Activated T-cell treated with anti-CD3 and anti-CD28 coated beads for 24 hours (primary cell): ENCODE results near the gene LAIR2.

ENCODE experiments used
- DNase-seq: peaks from one replicate; pipeline ENCODE4 v3.0.0-alpha.2; 2020; ENCODE audit warnings: low read depth

Gene LAIR2

GRCh38 chr19:54502518-54503048, at the start of gene LAIR2:
Gene LAIR2, plus strand, starts transcription at chr19:54502831. Its CDS starts 88 bp downstream, at chr19:54502919.
- DNase-seq = no peak

DNA sequence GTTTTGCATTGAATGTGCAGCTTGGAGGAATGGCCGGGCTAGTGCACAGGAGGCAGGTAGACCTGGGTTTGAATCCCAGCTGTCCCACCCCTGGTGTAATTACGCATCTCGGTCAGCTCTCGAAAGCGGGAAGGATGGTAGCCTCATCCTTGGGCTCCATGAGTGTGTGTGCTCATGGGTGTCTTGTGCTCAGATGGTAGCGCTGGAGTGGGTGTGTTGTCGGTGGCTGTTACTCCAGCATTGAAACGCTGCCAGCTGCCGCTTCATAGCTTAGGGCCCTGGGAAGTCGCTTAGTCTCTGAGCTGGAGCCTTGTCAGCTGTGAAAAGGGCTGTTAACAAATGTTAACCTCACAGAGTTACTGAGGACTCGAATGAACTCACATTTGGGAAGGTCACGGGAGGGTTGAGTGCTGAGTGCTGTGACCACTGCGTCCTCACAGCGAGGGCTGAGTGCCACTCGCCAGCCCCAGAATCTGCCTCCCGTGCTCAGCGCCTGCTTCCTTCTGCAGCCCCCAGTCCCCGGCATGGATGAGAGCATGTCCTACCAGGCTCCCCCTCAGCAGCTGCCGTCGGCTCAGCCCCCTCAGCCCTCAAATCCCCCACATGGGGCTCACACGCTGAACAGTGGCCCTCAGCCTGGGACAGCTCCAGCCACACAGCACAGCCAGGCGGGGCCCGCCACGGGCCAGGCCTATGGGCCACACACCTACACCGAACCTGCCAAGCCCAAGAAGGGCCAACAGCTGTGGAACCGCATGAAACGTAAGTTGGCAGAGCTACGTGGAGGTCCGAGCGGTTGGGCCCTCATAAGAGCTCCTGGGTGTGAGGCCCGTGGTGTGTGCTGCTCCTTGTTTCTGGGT, 48.5 kb upstream of the LAIR2 start:
- no peak for DNase-seq

DNA sequence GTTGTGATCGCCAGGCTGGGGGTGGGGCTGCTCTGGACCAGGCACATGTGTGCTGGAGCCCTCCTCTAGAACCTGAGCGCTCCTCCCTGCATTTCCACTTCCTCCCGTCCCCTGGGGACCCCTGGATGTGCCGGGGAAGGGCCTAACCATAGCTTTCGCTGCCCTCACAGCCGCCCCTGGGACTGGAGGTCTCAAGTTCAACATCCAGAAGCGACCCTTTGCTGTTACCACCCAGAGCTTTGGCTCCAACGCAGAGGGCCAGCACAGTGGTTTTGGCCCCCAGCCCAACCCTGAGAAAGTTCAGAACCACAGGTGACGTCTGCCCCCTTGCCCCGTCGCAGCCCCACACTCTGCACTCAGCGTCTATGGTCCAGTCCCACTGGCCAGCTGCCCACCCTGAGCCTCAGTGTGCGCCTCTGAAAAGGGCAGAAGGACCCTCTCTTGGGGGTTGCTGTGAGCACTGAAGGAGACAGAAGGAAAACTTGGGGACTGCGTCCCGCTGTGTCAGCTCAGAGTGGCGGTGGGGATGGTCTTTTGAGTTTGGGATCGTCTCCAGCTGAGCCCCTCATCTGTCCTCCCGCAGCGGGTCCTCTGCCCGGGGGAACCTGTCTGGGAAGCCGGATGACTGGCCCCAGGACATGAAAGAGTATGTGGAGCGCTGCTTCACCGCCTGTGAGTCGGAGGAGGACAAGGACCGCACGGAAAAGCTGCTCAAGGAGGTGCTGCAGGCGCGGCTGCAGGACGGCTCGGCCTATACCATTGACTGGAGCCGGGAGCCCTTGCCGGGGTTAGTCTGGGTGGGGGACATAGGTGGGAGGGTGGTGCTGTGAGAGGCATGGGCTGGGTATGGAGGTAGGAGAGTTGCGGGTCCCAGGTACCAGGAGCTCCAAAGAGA, 47.6 kb upstream of the LAIR2 start:
- no peak for DNase-seq

DNA sequence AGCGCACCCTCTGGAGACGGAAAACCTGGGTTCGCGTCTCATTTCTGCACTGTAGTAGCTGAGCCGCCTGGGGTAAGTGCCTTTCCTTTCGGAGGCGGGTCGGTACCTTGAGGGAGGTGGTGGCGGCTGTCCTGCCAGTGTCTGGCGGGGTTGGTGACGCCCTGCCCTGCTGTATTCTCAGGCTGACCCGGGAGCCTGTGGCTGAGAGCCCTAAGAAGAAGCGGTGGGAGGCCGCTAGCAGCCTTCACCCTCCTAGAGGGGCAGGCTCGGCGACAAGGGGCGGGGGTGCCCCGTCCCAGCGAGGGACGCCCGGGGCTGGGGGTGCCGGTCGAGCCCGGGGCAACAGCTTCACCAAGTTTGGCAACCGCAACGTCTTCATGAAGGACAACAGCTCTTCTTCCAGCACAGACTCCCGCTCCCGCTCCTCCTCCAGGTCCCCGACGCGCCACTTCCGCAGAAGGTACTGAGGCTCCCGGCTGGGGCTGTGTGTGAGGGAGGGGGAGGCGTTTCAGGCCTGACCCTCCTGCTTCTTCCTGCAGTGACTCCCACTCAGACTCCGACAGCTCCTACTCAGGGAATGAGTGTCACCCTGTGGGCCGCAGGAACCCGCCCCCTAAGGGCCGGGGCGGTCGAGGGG, 46.7 kb upstream of the LAIR2 start:
- no peak for DNase-seq

GRCh38 chr19:54456423-54457373, 45.9 kb upstream of the LAIR2 start:
- DNase-seq = no peak

DNA sequence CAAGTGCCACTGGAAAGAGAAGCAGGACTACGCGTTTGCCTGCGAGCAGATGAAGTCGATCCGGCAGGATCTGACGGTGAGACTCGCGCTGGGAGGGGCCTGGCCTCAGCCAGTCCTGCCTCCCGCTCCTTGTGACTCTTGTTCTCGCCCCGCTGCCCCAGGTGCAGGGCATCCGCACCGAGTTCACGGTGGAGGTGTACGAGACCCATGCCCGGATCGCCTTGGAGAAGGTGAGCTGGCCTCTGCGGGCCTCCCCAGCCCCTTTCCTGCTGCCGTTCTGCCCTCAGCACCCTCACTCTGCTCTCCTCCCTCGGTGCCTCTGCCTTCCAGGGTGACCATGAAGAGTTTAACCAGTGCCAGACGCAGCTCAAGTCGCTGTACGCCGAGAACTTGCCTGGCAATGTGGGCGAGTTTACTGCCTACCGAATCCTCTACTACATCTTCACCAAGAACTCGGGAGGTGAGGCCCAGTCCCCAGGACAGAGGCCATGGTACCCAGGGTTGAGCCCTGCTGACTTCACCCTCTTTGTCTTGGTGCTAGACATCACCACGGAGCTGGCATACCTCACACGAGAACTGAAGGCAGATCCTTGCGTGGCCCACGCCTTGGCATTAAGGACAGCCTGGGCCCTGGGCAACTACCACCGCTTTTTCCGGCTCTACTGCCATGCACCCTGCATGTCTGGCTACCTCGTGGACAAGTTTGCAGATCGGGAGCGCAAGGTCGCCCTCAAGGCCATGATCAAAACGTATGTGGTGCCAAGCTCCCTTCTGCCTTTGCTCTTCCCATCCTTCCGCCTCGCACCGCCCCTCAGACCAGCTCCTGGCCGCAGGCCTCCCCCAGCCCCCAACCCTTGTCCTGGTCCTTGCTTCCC, 44.6 kb upstream of the LAIR2 start:
- DNase-seq = no peak

- no peak for DNase-seq
Measured at GRCh38 chr19:54458648-54459281, 43.9 kb upstream of the LAIR2 start.

GRCh38 chr19:54459282-54460229, 43.1 kb upstream of the LAIR2 start:
- no peak for DNase-seq

- DNase-seq = no peak
Measured at GRCh38 chr19:54460230-54461005, 42.2 kb upstream of the LAIR2 start.

GRCh38 chr19:54461210-54461609, 41.4 kb upstream of the LAIR2 start:
- no peak for DNase-seq

DNA sequence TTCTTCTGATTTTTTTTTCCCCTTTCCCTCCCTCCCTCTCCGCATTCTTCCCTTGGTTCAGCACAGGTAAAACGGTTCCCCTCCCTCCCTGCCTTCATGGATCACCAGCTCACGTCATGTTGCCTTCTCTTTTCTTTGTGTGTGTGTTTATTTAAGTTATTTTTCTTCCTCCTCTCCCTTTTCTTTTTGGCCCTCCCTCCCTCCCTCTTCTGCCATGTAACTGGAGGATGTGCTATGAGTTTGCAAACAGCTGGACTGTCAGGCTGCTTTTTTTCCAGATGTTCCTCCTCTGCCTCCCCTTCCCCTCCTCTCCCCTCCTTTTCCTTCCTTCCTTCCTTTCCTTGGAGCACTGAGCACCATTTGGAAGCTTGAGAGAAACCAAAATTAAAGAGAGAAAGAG, 41.0 kb upstream of the LAIR2 start:
- no peak for DNase-seq

DNA sequence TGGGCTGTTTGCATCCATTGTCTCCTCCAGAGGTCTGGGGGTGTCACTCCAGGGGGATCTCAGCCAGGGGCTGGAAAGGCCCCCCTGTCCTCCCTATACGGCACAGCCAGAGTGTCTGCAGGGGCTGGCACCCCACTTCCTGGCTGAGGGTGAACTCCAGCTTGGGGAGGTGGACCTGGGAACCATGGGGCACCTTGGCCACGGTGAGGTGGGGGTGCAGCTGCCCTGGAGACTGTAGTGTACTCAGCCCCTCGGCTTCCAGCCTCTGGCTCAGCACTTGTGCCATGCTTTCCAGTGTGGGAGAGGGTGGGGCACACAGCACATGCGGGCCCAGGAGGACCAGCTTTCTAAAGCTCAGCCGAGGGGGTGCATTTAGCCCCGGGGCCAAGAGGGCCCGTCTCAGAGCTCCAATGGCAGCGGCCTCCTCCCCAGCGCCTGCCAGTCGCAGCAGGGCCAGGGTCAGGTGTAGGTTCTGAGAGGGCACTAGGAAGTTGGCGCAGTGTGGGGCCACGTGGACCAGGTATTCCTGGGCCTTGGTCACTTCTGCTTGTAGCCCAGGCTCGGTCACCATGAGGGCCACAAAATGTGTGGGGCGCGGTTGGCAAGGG, 40.5 kb upstream of the LAIR2 start:
- DNase-seq = no peak

DNA sequence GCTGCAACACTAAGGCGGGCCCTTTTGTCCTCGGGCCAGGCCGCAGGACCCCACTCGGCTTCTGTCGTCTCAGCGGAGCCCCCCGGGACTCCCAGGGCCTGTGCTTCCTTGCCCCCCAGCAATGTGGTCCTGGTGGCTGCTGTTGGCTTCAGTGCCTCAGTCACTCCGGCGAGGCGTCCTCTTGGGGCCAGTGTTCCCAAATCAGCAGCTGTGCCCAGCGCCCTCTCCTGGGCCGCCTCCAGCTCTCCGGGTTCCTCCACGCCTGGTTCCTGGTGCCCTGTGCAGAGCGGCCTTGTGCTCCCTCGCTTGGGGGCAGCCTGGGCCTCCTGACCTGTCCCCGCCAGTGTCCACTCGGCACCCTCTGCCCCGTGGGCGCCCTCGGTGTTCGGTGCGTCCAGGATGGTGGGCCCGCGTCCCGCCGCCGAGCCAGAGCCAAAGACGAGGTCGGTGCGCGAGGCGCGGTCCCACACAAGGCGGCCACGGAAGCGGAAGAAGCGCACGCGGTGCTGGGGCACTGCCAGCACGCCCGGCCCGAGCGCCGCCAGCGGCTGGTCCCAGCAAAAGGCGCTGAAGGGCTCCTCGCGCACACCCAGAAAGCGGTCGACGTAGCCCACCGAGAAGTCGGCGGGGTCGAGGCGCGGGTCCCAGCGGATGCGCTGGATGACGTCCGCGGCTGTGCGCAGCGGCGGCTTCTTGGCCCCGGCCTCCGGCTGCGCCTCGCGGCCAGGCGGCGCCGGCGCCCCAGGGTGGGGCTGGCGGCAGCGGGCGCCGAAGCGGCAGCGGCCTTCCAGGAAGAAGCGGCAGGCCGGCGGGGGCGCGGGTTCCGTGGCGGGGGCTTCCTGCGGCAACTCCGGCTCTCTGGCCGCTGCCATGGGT, 39.7 kb upstream of the LAIR2 start:
- peak; percentile 47 for DNase-seq

DNA sequence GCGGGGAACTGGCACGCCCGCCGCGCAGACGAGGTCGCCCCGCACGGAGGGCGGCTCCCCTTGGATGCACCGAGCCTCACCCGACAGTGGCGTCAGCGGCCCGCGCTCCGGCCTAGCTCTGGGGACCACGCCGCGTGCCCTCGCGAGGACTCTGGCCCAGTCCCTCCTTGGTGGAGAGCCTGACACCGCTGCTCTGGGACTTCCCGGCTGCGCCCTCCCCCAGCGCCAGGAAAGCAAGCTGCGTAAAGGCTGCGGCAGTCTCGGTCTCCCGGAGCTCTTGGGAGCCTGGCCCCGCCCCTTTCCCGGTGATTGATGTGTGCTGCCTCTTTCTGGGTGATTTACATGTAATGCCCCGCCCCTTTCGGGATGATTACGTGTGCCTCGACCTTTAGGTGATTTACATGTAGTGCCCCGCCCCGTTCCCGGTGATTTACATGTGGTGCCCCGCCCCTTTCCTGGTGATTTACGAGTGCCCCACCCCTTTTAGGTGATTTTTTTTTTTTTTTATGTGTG, 39.0 kb upstream of the LAIR2 start, which contains the start of gene LENG9:
TSS of gene LENG9 (minus strand) at position 248 of the 513 bp plus-strand sequence. CDS start 252 bp downstream, outside the sequence.
- DNase-seq = peak; percentile 92

DNA sequence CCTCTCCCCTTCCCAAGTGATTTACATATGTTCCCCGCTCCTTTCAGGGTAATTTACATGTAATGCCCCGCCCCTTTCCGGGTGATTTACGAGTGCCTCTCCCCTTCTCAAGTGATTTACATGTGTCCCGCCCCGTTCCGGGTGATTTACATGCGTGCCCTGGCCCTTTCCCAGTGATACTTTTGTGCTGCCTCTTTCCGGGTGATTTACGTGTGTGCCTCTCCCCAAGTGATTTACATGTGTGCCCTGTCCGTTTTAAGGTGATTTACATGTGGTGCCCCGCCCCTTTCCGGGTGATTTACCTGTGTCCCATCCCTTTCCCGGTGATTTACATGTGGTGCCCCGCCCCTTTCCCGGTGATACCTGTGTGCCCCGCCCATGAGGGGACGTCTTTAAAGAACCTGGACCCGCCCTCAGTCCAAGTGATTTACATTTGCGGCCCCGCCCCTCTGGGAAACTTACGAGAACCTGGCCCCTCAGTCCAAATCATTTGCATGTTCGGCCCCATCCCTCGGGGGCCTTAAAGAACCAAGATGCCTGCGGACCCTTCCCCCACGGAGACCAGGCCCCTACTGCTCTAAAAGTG, 38.5 kb upstream of the LAIR2 start:
- peak; percentile 75 for DNase-seq
